Astrocyte (in vitro differentiated cells and primary cell): ENCODE data around the gene E2F1. TPM values are rescaled to one million over a fixed set of nuclear protein-coding genes. Genes with fewer than 3 reads are reported as not detected.

Source experiments
- DNase-seq: peaks from one replicate; pipeline ENCODE4 v3.0.0-alpha.2; 2010; ENCODE audit warnings: low read depth
- FAIRE-seq: peaks from 2 replicates; lab custom pipeline; 2011; peaks lifted over from hg19 to GRCh38; lab: Jason Lieb, UNC
- H2AFZ ChIP-seq: 2 replicates; pipeline ENCODE4 v1.6.0; 2012; ENCODE audit warnings: low read depth, low read length, inconsistent platforms
- H3K27ac ChIP-seq: 2 replicates; pipeline ENCODE4 v1.5.1; 2011; ENCODE audit warnings: low read depth, low read length, inconsistent platforms
- H3K27me3 ChIP-seq: 2 replicates; pipeline ENCODE4 v1.6.0; 2011; ENCODE audit warnings: low read length, inconsistent platforms; ENCODE audit not compliant: insufficient read depth
- H3K36me3 ChIP-seq: 2 replicates; pipeline ENCODE4 v1.5.1; 2011; ENCODE audit warnings: low read length, inconsistent platforms; ENCODE audit not compliant: insufficient read depth
- H3K4me1 ChIP-seq: 2 replicates; pipeline ENCODE4 v1.5.1; 2011; ENCODE audit warnings: low read length, inconsistent platforms; ENCODE audit not compliant: insufficient read depth
- H3K4me2 ChIP-seq: 2 replicates; pipeline ENCODE4 v1.6.0; 2012; ENCODE audit warnings: low read length, inconsistent platforms
- H3K4me3 ChIP-seq: 2 replicates; pipeline ENCODE4 v1.5.1; 2011; ENCODE audit warnings: low read depth, mild to moderate bottlenecking, low read length, inconsistent platforms; ENCODE audit not compliant: insufficient read depth
- H3K79me2 ChIP-seq: 2 replicates; pipeline ENCODE4 v1.6.0; 2012; ENCODE audit warnings: mild to moderate bottlenecking, low read length, inconsistent platforms; ENCODE audit not compliant: insufficient read depth
- H3K9ac ChIP-seq: 2 replicates; pipeline ENCODE4 v1.6.0; 2012; ENCODE audit warnings: mild to moderate bottlenecking, low read length, inconsistent platforms
- H3K9me3 ChIP-seq: 2 replicates; pipeline ENCODE4 v1.5.1; 2012; ENCODE audit warnings: low read depth, mild to moderate bottlenecking, low read length, inconsistent platforms; ENCODE audit not compliant: insufficient read depth
- H4K20me1 ChIP-seq: 2 replicates; pipeline ENCODE4 v1.6.0; 2012; ENCODE audit warnings: low read length, inconsistent platforms; ENCODE audit not compliant: insufficient read depth
- H3K27ac Mint-ChIP-seq: one replicate; pipeline ENCODE4 v1.8.0; 2021; ENCODE audit warnings: mild to moderate bottlenecking, mixed read lengths; ENCODE audit not compliant: unreplicated experiment
- H3K27me3 Mint-ChIP-seq: one replicate; pipeline ENCODE4 v1.8.0; 2021; ENCODE audit warnings: low read depth, mixed read lengths; ENCODE audit not compliant: unreplicated experiment
- H3K36me3 Mint-ChIP-seq: one replicate; pipeline ENCODE4 v1.8.0; 2021; ENCODE audit warnings: low read depth, mixed read lengths; ENCODE audit not compliant: unreplicated experiment
- H3K4me1 Mint-ChIP-seq: one replicate; pipeline ENCODE4 v1.8.0; 2021; ENCODE audit warnings: low read depth, mixed read lengths; ENCODE audit not compliant: unreplicated experiment
- H3K4me3 Mint-ChIP-seq: one replicate; pipeline ENCODE4 v1.8.0; 2021; ENCODE audit warnings: mild to moderate bottlenecking, moderate library complexity, mixed read lengths; ENCODE audit not compliant: unreplicated experiment
- H3K9me3 Mint-ChIP-seq: one replicate; pipeline ENCODE4 v1.8.0; 2021; ENCODE audit warnings: mild to moderate bottlenecking, mixed read lengths; ENCODE audit not compliant: unreplicated experiment
- EZH2 ChIP-seq: IDR thresholded peaks from 2 replicates; pipeline ENCODE4 v1.6.1; 2012; ENCODE audit warnings: mild to moderate bottlenecking, low read length, inconsistent platforms; ENCODE audit not compliant: insufficient read depth
- total RNA-seq: library from RNA; stranded (reverse); gene quantifications from 2 replicates; pipeline ENCODE4 v1.2.1, GENCODE V29; 2021
- TF ChIP-seq, protein P1 (sequence below): IDR thresholded peaks from 2 replicates; pipeline ENCODE4 v1.5.1; 2011; ENCODE audit warnings: low read depth, mild to moderate bottlenecking, inconsistent platforms, low read length, moderate library complexity; ENCODE audit not compliant: insufficient read depth

The E2F1 gene
- total RNA-seq, 1 donor from 2014 or later = 2.3 TPM

GRCh38 chr20:33673410-33674293 is 12.5 kb downstream of the E2F1 start:
- Histone ChIP-seq H3K9me3 (no peaks in the 10 kb centered on the region), H3K4me1 (peaks cover 39% of the 10 kb centered on the region), H3K9ac (peak overlapping the region; percentile 83), H3K79me2 (peaks cover 2% of the 10 kb centered on the region), H2AFZ (peak overlapping the region; percentile 73), H3K4me2 (peak overlapping the region; percentile 99), H3K4me3 (peak overlapping the region; percentile 75), H3K27ac (no peak overlapping the region), H4K20me1 (peaks cover 43% of the 10 kb centered on the region), H3K27me3 (no peaks in the 10 kb centered on the region), H3K36me3 (no peaks in the 10 kb centered on the region)
- Mint-ChIP-seq H3K4me3 (peak overlapping the region; percentile 93), H3K27ac (no peak overlapping the region), H3K4me1 (peaks cover 8% of the 10 kb centered on the region), H3K27me3 (peaks cover 2% of the 10 kb centered on the region), H3K36me3 (peaks cover 22% of the 10 kb centered on the region), H3K9me3 (no peaks in the 10 kb centered on the region)
- TF ChIP-seq, protein P1, sequence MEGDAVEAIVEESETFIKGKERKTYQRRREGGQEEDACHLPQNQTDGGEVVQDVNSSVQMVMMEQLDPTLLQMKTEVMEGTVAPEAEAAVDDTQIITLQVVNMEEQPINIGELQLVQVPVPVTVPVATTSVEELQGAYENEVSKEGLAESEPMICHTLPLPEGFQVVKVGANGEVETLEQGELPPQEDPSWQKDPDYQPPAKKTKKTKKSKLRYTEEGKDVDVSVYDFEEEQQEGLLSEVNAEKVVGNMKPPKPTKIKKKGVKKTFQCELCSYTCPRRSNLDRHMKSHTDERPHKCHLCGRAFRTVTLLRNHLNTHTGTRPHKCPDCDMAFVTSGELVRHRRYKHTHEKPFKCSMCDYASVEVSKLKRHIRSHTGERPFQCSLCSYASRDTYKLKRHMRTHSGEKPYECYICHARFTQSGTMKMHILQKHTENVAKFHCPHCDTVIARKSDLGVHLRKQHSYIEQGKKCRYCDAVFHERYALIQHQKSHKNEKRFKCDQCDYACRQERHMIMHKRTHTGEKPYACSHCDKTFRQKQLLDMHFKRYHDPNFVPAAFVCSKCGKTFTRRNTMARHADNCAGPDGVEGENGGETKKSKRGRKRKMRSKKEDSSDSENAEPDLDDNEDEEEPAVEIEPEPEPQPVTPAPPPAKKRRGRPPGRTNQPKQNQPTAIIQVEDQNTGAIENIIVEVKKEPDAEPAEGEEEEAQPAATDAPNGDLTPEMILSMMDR = no peak
- TF ChIP-seq EZH2 = no peak
- no peak for FAIRE-seq
- no peak for DNase-seq

- Histone ChIP-seq H3K4me1 (peaks cover 42% of the 10 kb centered on the region), H3K9ac (peak overlapping the region; percentile 83), H3K27me3 (no peaks in the 10 kb centered on the region), H3K4me2 (peak overlapping the region; percentile 99), H4K20me1 (peaks cover 49% of the 10 kb centered on the region), H3K36me3 (no peaks in the 10 kb centered on the region), H2AFZ (no peak overlapping the region), H3K9me3 (no peaks in the 10 kb centered on the region), H3K4me3 (peak overlapping the region; percentile 75), H3K27ac (no peak overlapping the region), H3K79me2 (peaks cover 2% of the 10 kb centered on the region)
- FAIRE-seq = no peak
- Mint-ChIP-seq H3K36me3 (peaks cover 26% of the 10 kb centered on the region), H3K9me3 (no peaks in the 10 kb centered on the region), H3K27ac (peak overlapping the region; percentile 44), H3K27me3 (peaks cover 2% of the 10 kb centered on the region), H3K4me3 (peak overlapping the region; percentile 93), H3K4me1 (peaks cover 8% of the 10 kb centered on the region)
- no peak for DNase-seq
- no peak for TF ChIP-seq EZH2
- TF ChIP-seq, protein P1 = no peak
These were observed 13.1 kb downstream of the E2F1 start for GRCh38 chr20:33673114-33673409.
